ENCODE results near the gene HIVEP3. TPM values are rescaled to one million over a fixed set of nuclear protein-coding genes. Genes with fewer than 3 reads are reported as not detected.

Gene HIVEP3
- polyA plus RNA-seq, 3 donors: 3.3 to 4.0 (median 3.7) TPM

- DNase-seq: no peak
Observed at GRCh38 chr1:41687007-41687406, 231.7 kb downstream of the HIVEP3 start.

DNA sequence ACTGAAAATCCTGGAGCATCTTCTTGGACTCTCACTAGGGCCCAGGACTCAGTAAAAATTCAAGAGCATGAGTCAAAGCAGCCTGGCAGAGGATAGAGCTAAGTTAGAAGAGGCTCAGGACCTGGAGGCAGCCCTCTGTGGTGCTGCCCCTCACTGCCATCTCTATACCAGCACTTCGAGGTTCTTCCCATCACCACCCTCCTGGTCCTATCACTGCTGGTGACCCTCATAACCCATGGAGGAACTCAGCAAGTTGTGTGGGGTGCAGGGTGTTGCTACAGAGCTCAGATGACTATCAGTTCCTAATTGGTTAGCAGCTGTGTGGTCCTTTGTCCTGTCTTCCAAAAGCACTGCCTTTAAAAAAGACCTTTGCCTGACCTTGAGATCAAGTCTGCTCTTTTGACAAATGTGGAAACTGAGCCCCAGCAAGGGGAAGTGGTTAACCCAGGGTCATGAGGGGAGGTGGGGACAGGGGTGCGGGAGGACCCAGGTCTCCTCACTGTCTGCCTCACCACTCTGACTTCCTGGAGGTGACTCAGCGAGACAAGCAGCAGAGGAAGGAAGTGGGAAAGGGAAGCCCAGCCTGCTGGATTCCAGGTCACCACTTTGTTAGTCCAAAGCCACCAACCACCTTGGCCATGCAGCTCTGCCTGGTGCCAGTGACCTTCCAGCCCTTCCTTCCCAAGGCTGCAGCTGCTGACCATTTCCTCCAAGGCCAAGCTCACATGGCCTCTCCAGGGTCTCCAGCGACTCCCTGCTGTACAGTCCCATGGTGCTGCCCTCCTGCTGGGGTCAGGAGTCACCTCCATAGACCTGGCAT lies 234.8 kb downstream of the HIVEP3 start:
- no peak for DNase-seq

GRCh38 chr1:41682845-41683625 lies 235.7 kb downstream of the HIVEP3 start:
- no peak for DNase-seq

- no peak for DNase-seq
Observed at GRCh38 chr1:41682149-41682548, 236.6 kb downstream of the HIVEP3 start.

- DNase-seq: no peak
Observed at GRCh38 chr1:41681331-41682098, 237.2 kb downstream of the HIVEP3 start.

- DNase-seq: no peak
Observed at GRCh38 chr1:41679994-41680393, 238.7 kb downstream of the HIVEP3 start.

- no peak for DNase-seq
Observed at GRCh38 chr1:41679531-41679930, 239.2 kb downstream of the HIVEP3 start.

DNA sequence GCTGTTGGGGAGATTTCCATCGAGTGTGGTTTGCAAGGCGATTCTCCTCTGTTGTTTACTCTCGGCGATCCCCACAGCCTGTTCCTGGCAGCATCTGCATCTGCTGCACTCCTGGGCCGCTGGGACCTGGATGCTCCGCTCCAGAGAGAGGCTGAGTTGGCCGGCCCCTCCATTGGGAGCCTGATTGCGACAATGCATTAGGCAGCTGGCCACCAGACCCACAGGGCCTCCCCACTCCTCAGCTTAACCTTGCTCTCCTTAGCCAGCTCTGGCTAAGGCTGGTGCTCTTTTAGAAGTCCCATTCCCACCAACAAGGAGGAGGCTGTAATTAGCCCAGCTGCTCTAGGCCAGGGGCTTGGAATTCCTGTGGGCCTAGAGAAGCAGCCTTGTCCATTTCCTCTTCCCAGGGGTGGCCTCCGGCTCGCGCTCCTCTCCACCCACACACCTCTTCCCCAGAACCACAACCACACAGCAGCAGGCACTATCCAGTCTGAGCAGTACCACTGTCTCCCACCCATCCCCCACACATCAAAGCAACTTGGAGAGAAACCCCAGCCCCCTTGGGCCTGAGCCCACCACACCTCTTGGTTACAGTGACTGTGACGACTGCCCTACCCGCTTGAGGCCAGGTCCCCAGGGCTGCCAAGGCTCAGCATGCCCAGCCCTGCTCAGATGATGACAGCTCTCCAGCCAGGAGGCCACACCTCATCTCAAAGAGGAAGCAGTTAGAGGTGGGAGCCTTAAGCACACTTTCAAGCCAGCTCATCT lies 240.4 kb downstream of the HIVEP3 start:
- DNase-seq: no peak

DNA sequence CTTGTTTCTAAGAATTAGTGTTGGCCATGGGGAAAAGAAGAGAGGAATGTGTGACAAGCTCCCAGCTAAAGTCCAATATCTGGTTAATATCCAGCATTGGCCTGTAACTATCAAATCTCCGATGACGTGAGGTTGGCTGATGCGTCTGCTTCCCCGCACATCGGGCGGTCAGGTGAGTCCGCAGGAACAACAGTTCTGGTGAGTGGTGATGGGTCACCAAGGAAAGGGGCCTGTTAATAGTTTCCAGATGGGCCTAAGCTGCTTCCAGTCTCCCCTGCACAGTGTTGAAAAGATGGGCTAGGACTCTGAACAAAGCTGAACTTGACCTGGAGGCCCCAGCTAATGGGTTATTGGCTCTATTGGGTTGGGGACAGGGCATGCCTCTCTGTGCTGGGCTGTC lies 241.1 kb downstream of the HIVEP3 start:
- no peak for DNase-seq

DNA sequence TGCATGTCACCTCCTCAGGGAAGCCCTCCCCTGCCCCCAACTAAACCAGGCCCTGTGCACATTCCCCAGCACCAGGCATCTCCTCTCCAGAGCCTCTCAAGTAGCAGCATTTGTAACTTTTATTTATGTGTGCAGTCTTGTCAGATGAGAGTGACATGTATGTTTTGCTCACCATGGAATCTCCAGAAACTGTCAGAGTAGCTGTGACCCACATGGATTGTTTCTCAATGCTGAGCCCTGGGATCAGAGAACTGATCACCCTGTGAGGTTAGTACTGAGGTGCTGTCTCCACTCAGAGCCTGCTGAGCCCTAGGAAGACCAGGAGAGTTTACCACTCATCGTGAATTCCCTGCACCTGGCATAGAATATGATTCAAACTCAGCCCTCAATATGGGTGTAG lies 243.3 kb downstream of the HIVEP3 start:
- no peak for DNase-seq

DNA sequence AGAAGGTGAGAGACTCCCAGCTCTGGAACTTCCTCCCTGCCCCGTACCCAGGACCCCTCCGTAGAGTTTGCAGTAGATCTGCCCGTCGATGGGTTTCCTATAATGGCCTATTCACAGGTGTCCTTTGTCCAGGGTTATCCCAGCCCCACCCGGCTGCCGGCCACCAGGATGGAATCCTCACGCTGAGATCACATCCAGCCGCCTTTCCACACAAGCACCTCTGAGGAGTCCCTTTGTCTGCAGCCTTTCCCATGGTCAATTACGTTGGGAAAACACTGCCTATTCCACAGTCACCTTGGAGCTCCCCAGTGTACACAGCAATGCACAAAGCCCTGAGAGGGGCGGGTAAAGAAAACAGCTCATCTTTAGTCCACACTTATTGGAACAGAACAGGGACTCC lies 244.2 kb downstream of the HIVEP3 start:
- DNase-seq: no peak

- DNase-seq: no peak
Observed at GRCh38 chr1:41673806-41674205, 244.9 kb downstream of the HIVEP3 start.

DNA sequence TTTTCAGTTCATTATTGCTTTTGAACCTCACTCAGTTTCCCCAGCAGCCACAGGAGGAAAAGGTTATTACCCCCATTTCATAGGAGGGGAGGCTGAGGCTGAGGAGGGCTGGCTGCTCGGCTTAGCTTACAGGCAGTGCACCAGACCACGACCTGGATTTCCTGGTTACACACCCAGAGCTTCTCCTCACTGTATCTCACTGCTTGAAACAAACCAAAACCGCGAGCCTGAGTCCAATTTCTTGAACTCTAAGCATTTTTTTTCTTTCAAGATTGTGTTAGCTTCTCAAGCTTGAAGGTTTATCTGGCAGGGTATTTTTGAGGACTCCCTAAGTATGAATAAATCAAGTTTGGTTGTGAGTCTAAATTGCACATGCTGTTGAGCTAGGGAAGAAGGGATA lies 245.3 kb downstream of the HIVEP3 start:
- DNase-seq: no peak

DNA sequence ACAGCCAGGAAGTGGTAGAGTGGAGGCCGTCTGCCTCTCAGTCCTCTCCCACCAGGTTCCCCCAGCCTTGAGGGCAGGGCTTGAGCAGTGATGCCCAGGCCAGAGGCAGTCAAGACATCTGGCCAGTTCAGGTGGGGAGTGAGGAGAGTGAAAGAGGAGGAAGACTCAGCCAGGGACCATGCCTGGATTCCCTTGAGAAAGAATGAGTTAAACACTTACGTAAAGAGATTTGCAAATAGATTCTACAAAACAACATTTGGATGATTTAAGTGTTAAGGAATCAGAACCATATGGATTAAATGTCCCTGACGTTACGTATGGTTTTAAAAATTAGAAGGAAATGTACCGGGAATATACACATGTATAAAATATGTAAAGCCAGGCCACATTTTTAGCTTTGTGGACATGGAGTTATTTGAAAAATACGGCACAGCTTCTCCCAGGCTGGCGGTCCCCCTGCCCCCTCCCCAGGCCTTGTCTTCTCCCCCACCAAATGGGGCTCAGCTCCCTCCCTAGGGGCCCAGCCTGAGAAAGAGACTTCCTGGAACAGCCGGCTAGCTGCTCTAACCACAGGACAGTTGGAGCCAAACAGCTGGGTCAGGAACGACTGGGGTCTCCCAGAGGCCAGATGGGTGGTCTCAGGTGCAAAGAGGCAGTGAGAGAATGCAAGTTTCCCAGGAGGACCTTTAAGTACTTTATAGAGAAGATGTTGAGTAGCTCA lies 245.9 kb downstream of the HIVEP3 start:
- DNase-seq: no peak

DNA sequence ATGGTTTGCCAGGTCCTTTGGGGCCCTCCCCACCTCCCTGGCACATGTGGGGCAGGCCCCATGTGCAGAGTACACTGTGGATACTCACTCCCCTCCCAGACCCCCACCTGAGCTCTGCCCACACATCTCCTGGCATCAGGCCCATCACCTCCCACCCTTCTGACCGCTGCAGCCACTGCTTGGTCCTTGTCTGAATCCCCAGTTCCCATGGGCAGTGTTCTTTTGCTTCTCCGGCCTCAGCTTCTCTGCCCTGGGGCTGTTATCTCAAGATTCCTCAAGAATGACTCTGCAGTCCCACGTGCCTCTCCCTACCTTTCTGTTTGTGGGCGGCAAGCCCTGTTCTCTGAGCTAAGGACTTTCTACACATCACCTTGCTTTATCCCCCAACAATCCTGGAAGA lies 246.5 kb downstream of the HIVEP3 start:
- no peak for DNase-seq

DNA sequence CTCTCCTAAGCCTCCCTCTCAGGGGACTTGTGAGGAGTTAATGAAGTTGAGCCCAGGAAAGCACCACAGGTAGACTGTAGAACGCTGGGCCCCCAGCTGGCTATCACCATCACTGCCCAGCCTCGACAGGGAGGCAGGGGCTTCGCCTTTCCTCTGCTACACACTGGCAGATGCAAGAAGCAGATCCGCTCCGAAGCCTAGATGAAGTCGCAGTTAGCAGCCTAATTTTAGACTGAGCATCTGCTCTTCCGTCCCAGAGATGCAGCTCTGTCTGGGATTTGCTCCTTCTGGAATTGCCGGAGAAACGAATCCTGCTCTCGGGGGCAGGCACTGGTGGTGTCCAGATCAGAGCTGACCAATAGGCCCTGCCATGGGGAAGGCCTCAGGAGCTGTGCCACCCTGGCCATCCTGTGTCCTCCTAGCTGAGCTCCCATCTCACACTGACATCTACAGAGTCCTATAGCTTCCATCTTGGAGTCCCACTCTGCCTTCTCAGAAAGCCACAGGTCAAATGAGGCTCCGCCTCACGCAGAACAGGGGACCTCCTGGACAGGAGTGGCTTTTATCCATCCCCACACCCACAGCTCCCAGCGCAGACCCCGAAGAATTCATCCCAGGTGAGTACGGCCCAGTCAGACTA lies 247.5 kb downstream of the HIVEP3 start:
- DNase-seq: no peak

DNA sequence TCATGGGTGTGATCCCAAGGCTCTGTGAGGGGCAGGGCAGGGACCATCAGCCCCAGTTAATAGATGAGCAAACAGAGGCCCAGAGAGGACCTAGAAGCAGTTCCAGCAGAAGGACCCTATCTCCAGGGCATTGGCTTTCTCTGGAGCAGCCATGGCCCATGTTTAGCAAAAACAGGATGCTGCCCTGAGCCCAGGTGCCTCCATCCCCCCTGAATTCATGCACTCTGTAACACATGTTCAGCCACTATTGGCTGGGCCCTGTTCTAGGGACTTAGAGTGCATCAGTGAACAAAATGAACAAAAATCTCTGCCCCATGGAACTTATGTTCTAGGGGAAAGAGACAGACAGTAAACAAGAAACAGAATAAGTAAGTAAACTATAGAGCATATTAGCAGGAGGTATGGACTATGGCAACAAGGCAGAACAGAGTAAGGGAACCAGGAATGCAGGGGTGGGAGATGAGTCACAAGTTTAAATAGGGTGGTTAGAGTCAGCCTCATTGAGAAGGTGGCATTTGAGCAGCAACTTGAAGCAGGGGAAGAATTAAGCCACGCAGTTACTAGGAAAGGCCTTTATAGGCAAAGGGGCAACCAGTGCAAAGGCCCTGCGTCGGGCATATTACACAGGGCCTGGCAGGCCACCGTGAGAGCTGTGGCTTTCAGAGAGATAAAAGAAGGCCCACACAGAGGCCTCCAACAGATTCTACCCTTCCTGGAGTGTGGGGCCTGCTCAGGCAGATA lies 248.3 kb downstream of the HIVEP3 start:
- no peak for DNase-seq

GRCh38 chr1:41668967-41669366 lies 249.8 kb downstream of the HIVEP3 start:
- DNase-seq: no peak

DNA sequence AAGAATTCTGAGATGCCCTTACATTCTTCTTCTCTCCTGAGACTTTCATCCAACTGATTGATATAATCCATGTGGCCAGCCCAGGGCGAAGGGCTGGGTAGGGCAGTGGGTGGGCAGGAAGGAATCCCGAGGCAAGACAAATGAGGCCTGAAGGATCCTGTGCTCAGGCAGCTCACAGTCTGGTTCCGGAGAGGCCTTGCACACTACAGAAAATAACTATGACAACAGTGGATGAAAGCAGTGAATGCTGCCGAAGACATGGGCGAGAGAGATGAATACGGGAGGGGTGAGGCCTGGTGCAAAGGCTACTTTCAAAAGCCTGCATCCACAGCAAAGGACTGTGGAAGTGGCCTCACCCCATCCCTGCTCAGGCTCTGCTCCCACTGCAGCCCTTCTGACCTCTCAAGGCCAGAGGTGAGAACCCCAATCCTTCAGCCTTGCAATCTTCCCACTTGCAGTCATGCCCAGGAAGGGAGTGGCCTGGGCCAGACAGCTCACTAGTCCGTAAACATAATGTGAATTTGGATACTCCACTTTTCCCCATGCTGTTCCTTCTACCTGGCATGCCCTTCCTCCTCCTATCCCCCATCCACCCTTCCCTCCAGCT lies 250.6 kb downstream of the HIVEP3 start:
- DNase-seq: no peak

Measured in renal pelvis (tissue), 4 donors.